Thyroid gland (tissue), 4 donors: ENCODE results near the gene FSTL4.

Source experiments
- POLR2A ChIP-seq, 2 donors: fragments of 450-650 bp; IDR thresholded peaks; one replicate each; pipeline ENCODE4 v1.6.1; 2017; ENCODE audit warnings: antibody characterized with exemption in 2 of 2, mild to moderate bottlenecking in 2 of 2, moderate library complexity in 1 of 2
- TF ChIP-seq, protein P1 (sequence below), 6 experiments: fragments of 200-600 bp in 3 of 6; fragments of 450-650 bp in 3 of 6; sonication (generic) in 3 of 6; IDR thresholded peaks; one replicate each; pipeline ENCODE4 v1.5.1; 2016 to 2019; ENCODE audit warnings: antibody characterized with exemption in 6 of 6, mild to moderate bottlenecking in 2 of 6, inconsistent platforms in 1 of 6, moderate library complexity in 1 of 6

DNA sequence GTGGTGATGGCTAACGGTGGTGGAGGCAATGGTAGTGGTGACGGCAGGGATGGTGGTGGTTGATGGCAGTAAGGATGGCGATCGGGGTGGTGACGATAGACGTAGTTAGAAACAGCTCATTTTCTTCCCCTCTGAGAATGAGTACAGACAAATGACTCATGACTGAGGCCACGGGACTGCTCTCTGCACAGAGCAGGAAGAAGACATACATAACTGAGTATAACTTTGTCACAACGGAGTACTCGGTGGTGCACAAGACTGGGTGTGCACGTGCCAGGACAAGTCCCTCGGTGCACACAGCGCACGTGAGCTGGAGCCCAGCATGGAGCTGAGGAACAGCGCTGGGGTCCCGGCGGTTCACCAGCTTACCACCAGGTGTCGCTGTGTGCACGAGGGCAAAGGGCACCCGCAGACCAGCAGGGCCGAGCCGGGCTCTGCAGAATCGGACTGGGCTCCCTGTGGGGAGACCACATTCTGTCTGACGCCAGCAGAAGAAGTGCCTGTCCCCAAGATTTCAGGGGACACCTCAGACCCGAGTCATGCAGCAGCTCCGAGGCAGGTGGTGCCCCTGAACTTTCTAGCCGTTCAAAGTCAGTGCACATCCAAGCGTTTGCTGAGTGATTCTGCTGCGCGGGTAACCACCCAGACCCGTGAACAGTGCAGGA, 188.6 kb downstream of the FSTL4 start:
- TF ChIP-seq, protein P1, sequence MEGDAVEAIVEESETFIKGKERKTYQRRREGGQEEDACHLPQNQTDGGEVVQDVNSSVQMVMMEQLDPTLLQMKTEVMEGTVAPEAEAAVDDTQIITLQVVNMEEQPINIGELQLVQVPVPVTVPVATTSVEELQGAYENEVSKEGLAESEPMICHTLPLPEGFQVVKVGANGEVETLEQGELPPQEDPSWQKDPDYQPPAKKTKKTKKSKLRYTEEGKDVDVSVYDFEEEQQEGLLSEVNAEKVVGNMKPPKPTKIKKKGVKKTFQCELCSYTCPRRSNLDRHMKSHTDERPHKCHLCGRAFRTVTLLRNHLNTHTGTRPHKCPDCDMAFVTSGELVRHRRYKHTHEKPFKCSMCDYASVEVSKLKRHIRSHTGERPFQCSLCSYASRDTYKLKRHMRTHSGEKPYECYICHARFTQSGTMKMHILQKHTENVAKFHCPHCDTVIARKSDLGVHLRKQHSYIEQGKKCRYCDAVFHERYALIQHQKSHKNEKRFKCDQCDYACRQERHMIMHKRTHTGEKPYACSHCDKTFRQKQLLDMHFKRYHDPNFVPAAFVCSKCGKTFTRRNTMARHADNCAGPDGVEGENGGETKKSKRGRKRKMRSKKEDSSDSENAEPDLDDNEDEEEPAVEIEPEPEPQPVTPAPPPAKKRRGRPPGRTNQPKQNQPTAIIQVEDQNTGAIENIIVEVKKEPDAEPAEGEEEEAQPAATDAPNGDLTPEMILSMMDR (IDR thresholded peaks at IDR 0.05): peak; percentile 59 to 94 (median 74)
- no peak for TF ChIP-seq POLR2A (IDR thresholded peaks at IDR 0.05)
